Measurements from ENCODE around the gene NPSR1.
"Not testable (repeated sequence)": the region's sequence is repeated elsewhere in the genome, so short reads cannot be mapped to it uniquely, and the experiment has no call there.

The NPSR1 gene

DNA sequence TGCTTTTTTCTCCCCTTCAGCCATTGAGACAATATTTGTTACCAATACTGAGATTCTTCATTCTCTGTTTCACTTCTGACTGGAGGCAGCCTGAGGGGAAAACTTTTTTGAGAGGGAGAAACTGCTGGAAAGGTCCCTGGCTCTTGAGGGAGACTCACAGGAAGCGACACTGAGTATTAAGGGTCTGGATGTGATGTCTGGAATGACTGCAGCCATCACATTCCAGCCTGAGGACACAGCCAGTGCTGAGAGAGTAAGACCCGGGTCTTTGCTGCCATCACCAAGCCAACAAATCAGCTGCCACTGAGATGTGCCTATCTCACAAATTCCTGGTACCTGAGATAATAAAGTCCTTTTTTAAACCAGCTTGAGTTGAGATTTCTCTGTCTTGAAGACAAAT, 221.9 kb downstream of the NPSR1 start:
- no peak for DNase-seq (ENCODE audit: low spot score)
- ChIA-PET POLR2A (ENCODE audit: low non-redundant PET) (no interaction called here), CTCF (no interaction called here)
- no peak overlapping the region for H3K27ac ChIP-seq
- TF ChIP-seq, protein P1, sequence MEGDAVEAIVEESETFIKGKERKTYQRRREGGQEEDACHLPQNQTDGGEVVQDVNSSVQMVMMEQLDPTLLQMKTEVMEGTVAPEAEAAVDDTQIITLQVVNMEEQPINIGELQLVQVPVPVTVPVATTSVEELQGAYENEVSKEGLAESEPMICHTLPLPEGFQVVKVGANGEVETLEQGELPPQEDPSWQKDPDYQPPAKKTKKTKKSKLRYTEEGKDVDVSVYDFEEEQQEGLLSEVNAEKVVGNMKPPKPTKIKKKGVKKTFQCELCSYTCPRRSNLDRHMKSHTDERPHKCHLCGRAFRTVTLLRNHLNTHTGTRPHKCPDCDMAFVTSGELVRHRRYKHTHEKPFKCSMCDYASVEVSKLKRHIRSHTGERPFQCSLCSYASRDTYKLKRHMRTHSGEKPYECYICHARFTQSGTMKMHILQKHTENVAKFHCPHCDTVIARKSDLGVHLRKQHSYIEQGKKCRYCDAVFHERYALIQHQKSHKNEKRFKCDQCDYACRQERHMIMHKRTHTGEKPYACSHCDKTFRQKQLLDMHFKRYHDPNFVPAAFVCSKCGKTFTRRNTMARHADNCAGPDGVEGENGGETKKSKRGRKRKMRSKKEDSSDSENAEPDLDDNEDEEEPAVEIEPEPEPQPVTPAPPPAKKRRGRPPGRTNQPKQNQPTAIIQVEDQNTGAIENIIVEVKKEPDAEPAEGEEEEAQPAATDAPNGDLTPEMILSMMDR (conservative IDR thresholded peaks at IDR 0.05; ENCODE audit: low read depth) = no peak

DNA sequence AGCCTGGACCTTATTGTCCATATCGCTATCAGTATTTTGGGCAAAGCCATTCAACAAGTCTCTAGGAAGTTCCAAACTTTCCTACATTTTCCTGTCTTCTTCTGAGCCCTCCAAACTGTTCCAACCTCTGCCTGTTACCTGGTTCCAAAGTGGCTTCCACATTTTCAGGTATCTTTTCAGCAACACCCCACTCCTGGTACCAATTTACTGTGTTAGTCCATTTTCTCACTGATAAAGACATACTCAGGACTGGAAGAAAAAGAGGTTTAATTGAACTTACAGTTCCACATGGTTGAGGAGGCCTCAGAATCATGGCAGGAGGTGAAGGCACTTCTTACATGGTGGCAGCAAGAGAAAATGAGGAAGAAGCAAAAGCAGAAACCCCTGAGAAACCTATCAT, 225.8 kb downstream of the NPSR1 start:
- H3K27ac ChIP-seq; DNase-seq (ENCODE audit: low spot score); CTCF ChIA-PET; POLR2A ChIA-PET (ENCODE audit: low non-redundant PET): not testable (repeated sequence)

DNA sequence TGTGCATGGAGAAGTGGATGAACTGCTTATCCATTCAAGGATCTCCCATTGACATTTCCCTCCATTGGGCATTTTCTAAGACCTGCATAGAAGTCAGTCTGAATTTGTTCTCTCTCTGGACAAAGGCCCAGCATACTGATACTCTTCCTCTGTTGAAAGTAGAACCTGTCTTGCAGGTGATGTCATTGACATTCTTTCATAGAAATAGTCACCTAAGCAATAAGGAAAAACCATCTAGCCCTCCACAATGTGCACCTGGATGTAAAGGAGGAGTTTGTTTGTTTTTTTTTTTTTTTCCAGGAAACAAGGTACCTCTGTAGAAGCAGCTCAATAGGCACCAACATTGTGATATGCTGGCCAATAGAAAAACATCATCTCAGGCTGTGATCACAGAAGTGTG, 228.8 kb downstream of the NPSR1 start:
- TF ChIP-seq, protein P1 (conservative IDR thresholded peaks at IDR 0.05; ENCODE audit: low read depth) = no peak
- POLR2A ChIA-PET (ENCODE audit: low non-redundant PET) = no interaction called here
- CTCF ChIA-PET = no interaction called here
- no peak for DNase-seq (ENCODE audit: low spot score)
- H3K27ac ChIP-seq = no peak overlapping the region

DNA sequence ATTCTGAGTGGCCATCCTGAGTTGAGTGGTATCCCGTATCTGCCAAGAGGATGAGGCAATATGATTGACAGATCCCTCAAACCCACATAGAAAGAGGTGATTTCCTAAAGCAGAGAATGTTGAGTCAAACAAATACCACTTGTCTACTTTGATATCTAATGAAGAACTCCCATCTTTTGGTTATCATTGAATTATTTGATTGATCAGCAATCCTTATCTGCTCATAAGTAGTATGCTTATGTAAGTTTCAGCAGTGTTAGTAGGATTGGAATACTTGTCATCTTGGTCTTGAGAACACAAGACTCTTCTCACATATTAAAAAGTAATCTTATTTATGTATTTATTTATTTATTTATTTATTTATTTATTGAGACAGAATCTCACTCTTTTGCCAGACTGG, 231.9 kb downstream of the NPSR1 start:
- TF ChIP-seq, protein P1 (conservative IDR thresholded peaks at IDR 0.05; ENCODE audit: low read depth) = no peak
- POLR2A ChIA-PET (ENCODE audit: low non-redundant PET) = no interaction called here
- CTCF ChIA-PET = no interaction called here
- H3K27ac ChIP-seq = no peak overlapping the region
- DNase-seq (ENCODE audit: low spot score) = no peak

DNA sequence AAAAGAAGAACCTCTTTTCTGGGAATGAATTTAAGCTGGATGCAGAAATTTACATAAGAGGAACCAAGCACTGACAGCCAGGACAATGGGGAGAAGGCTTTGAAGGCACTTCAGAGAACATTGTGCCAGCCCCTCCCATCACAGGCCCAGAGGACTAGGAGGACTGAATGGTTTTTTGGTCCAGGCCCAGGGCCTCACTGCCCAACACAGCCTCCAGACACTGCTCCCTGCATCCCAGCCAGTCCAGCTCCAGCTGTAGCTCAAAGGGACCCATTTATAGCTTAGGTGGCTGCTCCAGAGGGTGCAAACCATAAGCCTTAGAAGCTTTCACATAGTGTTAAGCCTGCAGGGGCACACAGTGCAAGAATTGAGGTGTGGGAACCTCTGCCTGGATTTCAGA, 237.2 kb downstream of the NPSR1 start:
- POLR2A ChIA-PET (ENCODE audit: low non-redundant PET) = no interaction called here
- CTCF ChIA-PET = no interaction called here
- TF ChIP-seq, protein P1 (conservative IDR thresholded peaks at IDR 0.05; ENCODE audit: low read depth) = no peak
- DNase-seq (ENCODE audit: low spot score) = no peak
- no peak overlapping the region for H3K27ac ChIP-seq
